HepG2 (cell line): ENCODE measurements around the gene PPP1R15A. TPM values are rescaled to one million over a fixed set of nuclear protein-coding genes. Genes with fewer than 3 reads are reported as not detected.
A peak's percentile ranks its signal among the peaks of the same experiment; 100 is the strongest.

Experiments
- ATAC-seq: fragments of 200-7000 bp; cut with Tn5 transposase; 3 replicates; pipeline ENCODE4 v1.9.1; 2020; ENCODE audit warnings: mild to moderate bottlenecking, moderate library complexity
- BruUV-seq: library from RNA; stranded (reverse); fragments of 400-500 nt; replicated peaks from 2 replicates; lab custom pipeline; 2021; lab: Mats Ljungman, UMichigan
- CTCF ChIA-PET: fragments of 300-600 bp; formaldehyde crosslinking; extraction: SDS; loops from one replicate; lab custom pipeline; 2021; ENCODE audit warnings: low total read pairs, inconsistent platforms, low intra/inter-chr PET ratio; lab: Yijun Ruan, JAX
- POLR2A ChIA-PET: fragments of 350-600 bp; sonication (Branson Sonifier 250); formaldehyde crosslinking; loops from one replicate; lab custom pipeline; 2020; ENCODE audit warnings: antibody characterized with exemption, inconsistent platforms; lab: Yijun Ruan, JAX
- DNase-seq: peaks from one replicate; pipeline ENCODE4 v3.0.0-alpha.2; 2015; ENCODE audit warnings: low spot score
- FAIRE-seq: peaks from 3 replicates; lab custom pipeline; 2011; peaks lifted over from hg19 to GRCh38; lab: Jason Lieb, UNC
- H2AFZ ChIP-seq: one replicate; pipeline ENCODE4 v1.6.1; 2011; ENCODE audit warnings: low read length, inconsistent platforms
- H3K27ac ChIP-seq: fragments of 300-600 bp; 3 replicates; pipeline ENCODE4 v1.8.0; 2011; ENCODE audit warnings: mixed run types, mild to moderate bottlenecking, mixed read lengths, low read length, inconsistent platforms; ENCODE audit not compliant: insufficient read depth; ENCODE audit errors: extremely low read length
- H3K27me3 ChIP-seq, 2 experiments: fragments of 200-600 bp in 1 of 2; 2 replicates in 1 of 2; 3 replicates in 1 of 2; pipeline versions ENCODE4 v1.6.0 to v1.8.0; 2011; ENCODE audit warnings: low read length in 2 of 2, mild to moderate bottlenecking in 2 of 2, moderate library complexity in 2 of 2, inconsistent platforms in 1 of 2; ENCODE audit not compliant: insufficient read depth in 2 of 2, control insufficient read depth in 1 of 2
- H3K36me3 ChIP-seq, 2 experiments: fragments of 200-600 bp in 1 of 2; replicated peaks in 1 of 2; 2 replicates in 1 of 2; 3 replicates in 1 of 2; pipeline versions ENCODE4 v1.5.1 to v1.8.0; 2011; ENCODE audit warnings: low read length in 2 of 2, inconsistent platforms in 1 of 2; ENCODE audit not compliant: insufficient read depth in 2 of 2, control insufficient read depth in 1 of 2
- H3K4me1 ChIP-seq: 2 replicates; pipeline ENCODE4 v1.5.1; 2012; ENCODE audit warnings: low read length, inconsistent platforms; ENCODE audit not compliant: insufficient read depth
- H3K4me2 ChIP-seq: 2 replicates; pipeline ENCODE4 v1.6.0; 2011; ENCODE audit warnings: low read depth, low read length, inconsistent platforms
- H3K4me3 ChIP-seq, 3 experiments: fragments of 200-600 bp in 1 of 3; sonication (generic), shearing (Covaris generic) in 1 of 3; replicated peaks in 1 of 3; 2 replicates each; pipeline ENCODE4 v1.5.1; 2011 to 2016; ENCODE audit warnings: low read length in 3 of 3, inconsistent platforms in 2 of 3, low read depth in 2 of 3, mild to moderate bottlenecking in 2 of 3, control low read depth in 1 of 3, mixed read lengths in 1 of 3; ENCODE audit not compliant: insufficient read depth in 1 of 3
- H3K79me2 ChIP-seq: one replicate; pipeline ENCODE4 v1.6.1; 2011; ENCODE audit warnings: low read length, inconsistent platforms; ENCODE audit not compliant: insufficient read depth
- H3K9ac ChIP-seq: 2 replicates; pipeline ENCODE4 v1.6.0; 2011; ENCODE audit warnings: mild to moderate bottlenecking, low read depth, low read length, inconsistent platforms; ENCODE audit not compliant: insufficient read depth
- H3K9me3 ChIP-seq: 2 replicates; pipeline ENCODE4 v1.5.1; 2012; ENCODE audit warnings: mild to moderate bottlenecking, low read length
- H4K20me1 ChIP-seq: 2 replicates; pipeline ENCODE4 v1.6.0; 2011; ENCODE audit warnings: inconsistent platforms, mild to moderate bottlenecking, low read length, moderate library complexity; ENCODE audit not compliant: insufficient read depth
- ATF2 ChIP-seq: sonication (generic); formaldehyde crosslinking; IDR thresholded peaks from 2 replicates; pipeline ENCODE4 v1.4.0; 2020; ENCODE audit warnings: missing genetic modification reagents
- CCAR2 ChIP-seq: fragments of 200-400 bp; formaldehyde crosslinking; optimal IDR thresholded peaks from 2 replicates; pipeline ENCODE3; 2018; ENCODE audit warnings: low read depth, mild to moderate bottlenecking, low read length, moderate library complexity
- CCDC6 ChIP-seq: sonication (generic); formaldehyde crosslinking; IDR thresholded peaks from 2 replicates; pipeline ENCODE4 v1.8.1; 2022; ENCODE audit warnings: mild to moderate bottlenecking, missing genetic modification reagents, moderate library complexity
- NFE2L1 ChIP-seq: sonication (generic); formaldehyde crosslinking; IDR thresholded peaks from 2 replicates; pipeline ENCODE4 v1.4.0; 2020; ENCODE audit warnings: missing genetic modification reagents, mild to moderate bottlenecking, borderline replicate concordance
- THAP7 ChIP-seq: sonication (generic); formaldehyde crosslinking; IDR thresholded peaks from 2 replicates; pipeline ENCODE4 v1.8.1; 2023; ENCODE audit warnings: mild to moderate bottlenecking, missing genetic modification reagents
- ZNF605 ChIP-seq: sonication (generic); formaldehyde crosslinking; IDR thresholded peaks from 2 replicates; pipeline ENCODE4 v1.8.0; 2022; ENCODE audit warnings: mild to moderate bottlenecking, missing genetic modification reagents
- ZNF609 ChIP-seq: sonication (generic); formaldehyde crosslinking; IDR thresholded peaks from 2 replicates; pipeline ENCODE4 v1.4.0; 2020; ENCODE audit warnings: mild to moderate bottlenecking, missing genetic modification reagents, borderline replicate concordance
- ZNF652 ChIP-seq: IDR thresholded peaks from 2 replicates; pipeline ENCODE4 v1.6.1; 2016; ENCODE audit warnings: low read depth, borderline replicate concordance
- ZNF704 ChIP-seq: sonication (generic); formaldehyde crosslinking; IDR thresholded peaks from 2 replicates; pipeline ENCODE4 v1.8.1; 2023; ENCODE audit warnings: mild to moderate bottlenecking, inconsistent platforms, moderate library complexity, missing genetic modification reagents, borderline replicate concordance
- whole genome bisulfite sequencing: methylation state at CpG from one replicate; pipeline ENCODE4 v1.1.6; 2017; ENCODE audit warnings: low lambda C conversion rate; 5-methylcytosine and 5-hydroxymethylcytosine counted together
- in situ Hi-C: cut with HindIII; loops from 2 replicates; pipeline ENCODE4 v1.10.0; 2017; ENCODE audit warnings: low pct_unique_long_range_greater_than_20kb; ENCODE audit not compliant: extremely low pct_ligation_motif_present
- intact Hi-C: fragments of 100-400 bp; cut with micrococcal nuclease; formaldehyde crosslinking; loops from one replicate; pipeline ENCODE4 v1.10.0; 2022; ENCODE audit not compliant: unreplicated experiment
- polyA plus RNA-seq, 8 experiments: library from polyadenylated mRNA; depleted of rRNA in 3 of 8; stranded (reverse) in 7 of 8; unstranded in 1 of 8; fragments of >200 nt; fragmentation: Illumina TruSeq in 4 of 8; extraction: Trizol in 4 of 8; gene quantifications; 2 replicates each; pipeline versions ENCODE4 v1.2.1 to v1.2.3, GENCODE V29; 2011 to 2016; ENCODE audit warnings: low read depth in 4 of 8, missing spikeins in 1 of 8, mixed read lengths in 1 of 8; ENCODE audit not compliant: insufficient read depth in 1 of 8
- total RNA-seq, 5 experiments: library from RNA; depleted of rRNA; stranded (reverse); fragments of >200 nt; fragmentation: Illumina TruSeq; extraction: Trizol; gene quantifications; 2 replicates each; pipeline ENCODE4 v1.2.3, GENCODE V29; 2016; ENCODE audit warnings: low read depth in 1 of 5

Gene PPP1R15A
- total and polyA plus RNA-seq, 2 of the 13 experiments (the other 11 are each of a cell fraction or from before 2014, with no cell fraction given), result 15.6 to 18.5 TPM

GRCh38 chr19:48867746-48868113, 4.5 kb upstream of the PPP1R15A start (continued):
- no peak for TF ChIP-seq NFE2L1
- no peak for TF ChIP-seq ATF2
- TF ChIP-seq ZNF609 (CRISPR knock-in tag), result no peak
- no peak for TF ChIP-seq CCAR2

GRCh38 chr19:48868114-48868886, 3.9 kb upstream of the PPP1R15A start, which contains the start of gene PLEKHA4:
PLEKHA4 (minus strand) TSS chr19:48868617; CDS start chr19:48867620, 997 bp downstream.
- DNase-seq (no peak), FAIRE-seq (no peak), ATAC-seq (peak; percentile 32)
- H4K20me1 ChIP-seq, result peaks cover 3% of the 10 kb centered on the region
- H3K27me3 ChIP-seq, result no peaks in the 10 kb centered on the region; a peak in 1 of 5 replicates
- 1% methylated on average over 11 of the region's 11 CpGs for WGBS
- in situ Hi-C loops, result no loop called here
- H3K27ac ChIP-seq, result peak within 1 kb of the TSS; percentile 57
- peaks cover under 1 to 3% of the 10 kb centered on the region in 2 experiments; a peak in 4 of 5 replicates for H3K36me3 ChIP-seq
- intact Hi-C loops, result no loop called here
- no peaks in the 10 kb centered on the region for H3K9me3 ChIP-seq
- POLR2A ChIA-PET, result interaction anchor here (0.7 to 3.1 kb wide), 9 partner anchors 25 to 125 kb away, joined by 3 to 10 read pairs (median 3); partner anchors contain the start of genes NUCB1 and RUVBL2
- BruUV-seq, result TSS peak; percentile 92
- peak within 1 kb of the TSS; percentile 77 for H3K9ac ChIP-seq
- peaks cover 8% of the 10 kb centered on the region for H3K79me2 ChIP-seq
- CTCF ChIA-PET, result no interaction called here
- peak within 1 kb of the TSS; percentile 95 for H3K4me2 ChIP-seq
- H3K4me3 ChIP-seq, result peak within 1 kb of the TSS; percentile 58 to 83 (median 76)
- peaks cover 27% of the 10 kb centered on the region for H3K4me1 ChIP-seq
- peak within 1 kb of the TSS; percentile 100 for H2AFZ ChIP-seq
- TF ChIP-seq CCDC6 (CRISPR knock-in tag) (0 out of 2 replicates have a peak, but pooled peaks have one; percentile 24), THAP7 (CRISPR knock-in tag) (no peak), ZNF605 (CRISPR knock-in tag) (peak; percentile 84), ZNF704 (CRISPR knock-in tag) (no peak), ZNF652 (no peak)
